Loucy (cell line): Measurements from ENCODE around the gene CA11.

ENCODE experiments used
- H2AFZ ChIP-seq: fragments of 200-600 bp; sonication (generic); 2 replicates; pipeline ENCODE4 v1.6.0; 2016; ENCODE audit warnings: antibody characterized with exemption, mild to moderate bottlenecking, low read length, moderate library complexity
- H3F3A ChIP-seq: fragments of 200-600 bp; 2 replicates; pipeline ENCODE4 v1.6.0; 2016; ENCODE audit warnings: antibody characterized with exemption, low read depth, mild to moderate bottlenecking
- H3K27me3 ChIP-seq: fragments of 200-600 bp; sonication (generic); 2 replicates; pipeline ENCODE4 v1.6.1; 2014; ENCODE audit warnings: low read length, mild to moderate bottlenecking; ENCODE audit not compliant: insufficient read depth, poor library complexity, severe bottlenecking
- H3K36me3 ChIP-seq: fragments of 200-600 bp; sonication (generic); 2 replicates; pipeline ENCODE4 v1.6.1; 2016; ENCODE audit warnings: low read length; ENCODE audit not compliant: insufficient read depth
- H3K4me1 ChIP-seq: fragments of 200-600 bp; sonication (generic); 2 replicates; pipeline ENCODE4 v1.5.1; 2014; ENCODE audit warnings: low read length, mild to moderate bottlenecking; ENCODE audit not compliant: insufficient read depth, poor library complexity, severe bottlenecking
- H3K4me2 ChIP-seq: fragments of 200-600 bp; sonication (generic); 2 replicates; pipeline ENCODE4 v1.6.0; 2014; ENCODE audit warnings: antibody characterized with exemption, low read length, low read depth, mild to moderate bottlenecking; ENCODE audit not compliant: poor library complexity, severe bottlenecking
- H3K4me3 ChIP-seq: fragments of 200-600 bp; sonication (generic); 2 replicates; pipeline ENCODE4 v1.5.1; 2014; ENCODE audit warnings: low read length, mild to moderate bottlenecking, mixed read lengths; ENCODE audit not compliant: poor library complexity, severe bottlenecking
- H3K79me2 ChIP-seq: fragments of 200-600 bp; sonication (generic); 2 replicates; pipeline ENCODE4 v1.6.1; 2014; ENCODE audit warnings: low read length; ENCODE audit not compliant: insufficient read depth
- H3K9ac ChIP-seq: fragments of 200-600 bp; sonication (generic); 2 replicates; pipeline ENCODE4 v1.6.0; 2014; ENCODE audit warnings: mild to moderate bottlenecking, low read depth, low read length, moderate library complexity; ENCODE audit not compliant: poor library complexity, severe bottlenecking
- H3K9me2 ChIP-seq: fragments of 200-600 bp; sonication (generic); replicated peaks from 2 replicates; pipeline ENCODE4 v1.6.1; 2016; ENCODE audit warnings: low read depth, low read length, mixed read lengths
- H3K9me3 ChIP-seq: fragments of 200-600 bp; sonication (generic); 2 replicates; pipeline ENCODE4 v1.6.1; 2014; ENCODE audit warnings: mild to moderate bottlenecking, antibody characterized with exemption, low read length, low read depth; ENCODE audit not compliant: insufficient read depth
- H4K20me1 ChIP-seq: fragments of 200-600 bp; sonication (generic); 2 replicates; pipeline ENCODE4 v1.6.0; 2014; ENCODE audit warnings: antibody characterized with exemption, low read length, mild to moderate bottlenecking; ENCODE audit not compliant: insufficient read depth, poor library complexity, severe bottlenecking
- EZH2phosphoT487 ChIP-seq: fragments of 200-600 bp; IDR thresholded peaks from 2 replicates; pipeline ENCODE4 v1.6.1; 2018; ENCODE audit warnings: antibody characterized with exemption, mild to moderate bottlenecking, moderate library complexity, borderline replicate concordance
- TF ChIP-seq, protein P1 (sequence below): fragments of 200-600 bp; sonication (generic); conservative IDR thresholded peaks from 2 replicates; pipeline ENCODE4 v1.5.1; 2014; ENCODE audit warnings: mild to moderate bottlenecking, antibody characterized with exemption, low read length

The CA11 gene

GRCh38 chr19:48645620-48646000 lies 377 bp downstream of the CA11 start:
- Histone ChIP-seq H3K9me2 (no peaks in the 10 kb centered on the region), H3K4me2 (peak overlapping the region; percentile 86), H3K36me3 (no peaks in the 10 kb centered on the region), H3K9ac (peak overlapping the region; percentile 69), H3K79me2 (no peaks in the 10 kb centered on the region), H2AFZ (peak overlapping the region; percentile 97), H3K27me3 (no peaks in the 10 kb centered on the region), H4K20me1 (no peaks in the 10 kb centered on the region), H3F3A (no peaks in the 10 kb centered on the region), H3K4me1 (peaks cover 22% of the 10 kb centered on the region), H3K4me3 (peak overlapping the region; percentile 79), H3K9me3 (no peaks in the 10 kb centered on the region)
- no peak for TF ChIP-seq EZH2phosphoT487
- TF ChIP-seq, protein P1, sequence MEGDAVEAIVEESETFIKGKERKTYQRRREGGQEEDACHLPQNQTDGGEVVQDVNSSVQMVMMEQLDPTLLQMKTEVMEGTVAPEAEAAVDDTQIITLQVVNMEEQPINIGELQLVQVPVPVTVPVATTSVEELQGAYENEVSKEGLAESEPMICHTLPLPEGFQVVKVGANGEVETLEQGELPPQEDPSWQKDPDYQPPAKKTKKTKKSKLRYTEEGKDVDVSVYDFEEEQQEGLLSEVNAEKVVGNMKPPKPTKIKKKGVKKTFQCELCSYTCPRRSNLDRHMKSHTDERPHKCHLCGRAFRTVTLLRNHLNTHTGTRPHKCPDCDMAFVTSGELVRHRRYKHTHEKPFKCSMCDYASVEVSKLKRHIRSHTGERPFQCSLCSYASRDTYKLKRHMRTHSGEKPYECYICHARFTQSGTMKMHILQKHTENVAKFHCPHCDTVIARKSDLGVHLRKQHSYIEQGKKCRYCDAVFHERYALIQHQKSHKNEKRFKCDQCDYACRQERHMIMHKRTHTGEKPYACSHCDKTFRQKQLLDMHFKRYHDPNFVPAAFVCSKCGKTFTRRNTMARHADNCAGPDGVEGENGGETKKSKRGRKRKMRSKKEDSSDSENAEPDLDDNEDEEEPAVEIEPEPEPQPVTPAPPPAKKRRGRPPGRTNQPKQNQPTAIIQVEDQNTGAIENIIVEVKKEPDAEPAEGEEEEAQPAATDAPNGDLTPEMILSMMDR, result no peak

DNA sequence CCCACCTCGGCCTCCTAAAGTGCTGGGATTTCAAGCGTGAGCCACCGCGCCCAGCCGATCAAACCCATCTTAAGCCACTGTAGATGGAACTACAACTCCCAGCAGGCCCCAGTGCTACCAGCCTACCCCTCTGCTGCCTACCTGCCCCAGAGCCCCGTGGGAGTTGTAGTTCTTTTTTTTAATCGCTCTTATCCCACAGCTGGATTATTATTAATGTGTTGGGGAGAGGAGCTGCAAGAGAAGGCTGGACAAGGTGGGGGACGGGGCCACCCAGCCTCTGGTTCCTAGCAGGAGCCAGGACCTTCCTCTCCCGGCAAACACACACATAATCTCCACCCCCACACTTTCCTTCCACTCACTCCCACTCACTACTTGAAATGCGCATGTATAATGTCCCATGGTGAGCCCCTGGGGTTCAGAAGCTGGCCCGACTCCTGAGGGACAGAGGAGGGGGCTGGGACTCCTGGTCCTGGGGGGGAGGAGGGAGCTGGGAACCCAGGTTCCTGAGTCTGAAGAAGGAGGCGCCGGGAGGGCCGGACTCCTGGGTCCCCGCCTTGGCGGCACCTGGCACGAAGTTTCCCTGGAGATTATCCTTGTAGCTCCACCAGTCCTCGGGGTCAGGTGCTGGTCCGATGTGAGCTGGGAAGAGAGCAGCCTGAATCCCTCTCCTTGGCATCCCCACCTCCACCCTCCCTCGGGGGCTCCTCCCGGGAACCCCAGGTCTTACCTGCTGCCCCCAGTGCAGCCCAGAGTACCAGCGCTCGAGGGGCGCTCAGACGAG lies 958 bp downstream of the CA11 start:
- Histone ChIP-seq H3K79me2 (no peaks in the 10 kb centered on the region), H4K20me1 (no peaks in the 10 kb centered on the region), H3K9me2 (no peaks in the 10 kb centered on the region), H3K4me1 (peaks cover 22% of the 10 kb centered on the region), H3K4me3 (peak overlapping the region; percentile 79), H3K9ac (peak overlapping the region; percentile 69), H2AFZ (peak overlapping the region; percentile 97), H3K9me3 (no peaks in the 10 kb centered on the region), H3F3A (no peaks in the 10 kb centered on the region), H3K4me2 (peak overlapping the region; percentile 86), H3K27me3 (no peaks in the 10 kb centered on the region), H3K36me3 (no peaks in the 10 kb centered on the region)
- no peak for TF ChIP-seq EZH2phosphoT487

DNA sequence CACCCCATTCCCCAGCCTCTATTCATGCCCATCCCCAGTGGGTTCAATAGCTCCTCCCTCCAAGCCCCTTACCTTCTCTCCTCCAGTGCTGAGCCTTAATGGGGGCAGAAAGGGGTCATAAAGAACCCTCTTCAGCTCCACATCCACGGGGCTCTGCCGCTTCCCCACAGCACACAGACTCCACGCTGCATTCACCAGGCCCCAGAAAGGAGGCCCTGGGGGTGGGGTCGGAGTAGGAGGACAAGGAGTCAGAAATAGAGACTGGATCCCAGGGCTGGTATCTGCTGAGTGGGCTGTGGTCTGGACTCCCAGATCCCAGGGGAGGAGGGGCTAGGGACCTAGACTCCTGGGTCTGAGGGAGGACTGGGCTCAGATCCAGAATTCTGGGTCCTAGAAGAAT lies 1.6 kb downstream of the CA11 start:
- Histone ChIP-seq H3K9me3 (no peaks in the 10 kb centered on the region), H4K20me1 (no peaks in the 10 kb centered on the region), H3K79me2 (no peaks in the 10 kb centered on the region), H3K4me2 (peak overlapping the region; percentile 86), H3K9ac (peak overlapping the region; percentile 33), H3K27me3 (no peaks in the 10 kb centered on the region), H3K4me3 (peak overlapping the region; percentile 27), H3K36me3 (no peaks in the 10 kb centered on the region), H3F3A (no peaks in the 10 kb centered on the region), H3K9me2 (no peaks in the 10 kb centered on the region), H3K4me1 (peaks cover 23% of the 10 kb centered on the region), H2AFZ (0 out of 2 replicates have a peak overlapping the region, but pooled peaks have one; percentile 2)
- no peak for TF ChIP-seq EZH2phosphoT487
- TF ChIP-seq, protein P1, result no peak

DNA sequence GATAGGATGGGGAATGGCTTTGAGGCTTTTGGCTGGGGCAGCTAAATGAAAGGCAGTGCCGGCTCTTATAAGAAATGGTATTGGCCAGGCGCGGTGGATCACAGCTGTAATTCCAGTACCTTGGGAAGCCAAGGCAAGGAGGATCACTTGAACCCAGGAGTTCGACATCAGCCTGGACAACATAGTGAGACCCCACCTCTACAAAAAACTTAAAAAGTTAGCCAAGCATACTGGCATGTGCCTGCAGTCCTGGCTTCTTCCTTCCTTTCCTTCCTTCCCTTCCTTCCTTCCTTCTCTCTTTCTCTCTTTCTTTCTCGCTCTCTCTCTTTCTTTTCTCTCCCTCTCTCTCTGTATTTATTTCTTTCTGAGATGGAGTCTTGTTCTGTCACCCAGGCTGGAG lies 3.1 kb downstream of the CA11 start:
- TF ChIP-seq EZH2phosphoT487, result no peak
- TF ChIP-seq, protein P1, result no peak
- no peak overlapping the region for H3K4me3 ChIP-seq
- no peaks in the 10 kb centered on the region for H3K79me2 ChIP-seq
- no peaks in the 10 kb centered on the region for H3K9me3 ChIP-seq
- no peak overlapping the region for H3K4me2 ChIP-seq
- H3K9me2 ChIP-seq, result no peaks in the 10 kb centered on the region
- H3F3A ChIP-seq, result no peaks in the 10 kb centered on the region
- H3K27me3 ChIP-seq, result no peaks in the 10 kb centered on the region
- H2AFZ ChIP-seq, result no peak overlapping the region
- no peaks in the 10 kb centered on the region for H4K20me1 ChIP-seq
- H3K9ac ChIP-seq, result no peak overlapping the region
- H3K4me1 ChIP-seq, result peaks cover 32% of the 10 kb centered on the region
- no peaks in the 10 kb centered on the region for H3K36me3 ChIP-seq
